T-helper 1 cell treated with Interleukin-12 subunit alpha and Interleukin-12 subunit beta and Interleukin-4 antibody, amounts not matched to agents 30 μg/mL and 1 μg/mL, for 36 hours (primary cell): ENCODE data around the gene COQ7.

ENCODE experiments used
- H3K27ac Mint-ChIP-seq: one replicate; pipeline ENCODE4 v1.8.0; 2021; ENCODE audit warnings: mild to moderate bottlenecking, mixed read lengths
- H3K27me3 Mint-ChIP-seq: one replicate; pipeline ENCODE4 v1.8.0; 2021; ENCODE audit warnings: low read depth, mixed read lengths
- H3K36me3 Mint-ChIP-seq: one replicate; pipeline ENCODE4 v1.8.0; 2021; ENCODE audit warnings: low read depth, mixed read lengths
- H3K4me1 Mint-ChIP-seq: one replicate; pipeline ENCODE4 v1.8.0; 2021; ENCODE audit warnings: low read depth, mixed read lengths
- H3K4me3 Mint-ChIP-seq: one replicate; pipeline ENCODE4 v1.8.0; 2021; ENCODE audit warnings: mild to moderate bottlenecking, moderate library complexity, mixed read lengths
- H3K9me3 Mint-ChIP-seq: one replicate; pipeline ENCODE4 v1.8.0; 2021; ENCODE audit warnings: mixed read lengths

COQ7 gene

DNA sequence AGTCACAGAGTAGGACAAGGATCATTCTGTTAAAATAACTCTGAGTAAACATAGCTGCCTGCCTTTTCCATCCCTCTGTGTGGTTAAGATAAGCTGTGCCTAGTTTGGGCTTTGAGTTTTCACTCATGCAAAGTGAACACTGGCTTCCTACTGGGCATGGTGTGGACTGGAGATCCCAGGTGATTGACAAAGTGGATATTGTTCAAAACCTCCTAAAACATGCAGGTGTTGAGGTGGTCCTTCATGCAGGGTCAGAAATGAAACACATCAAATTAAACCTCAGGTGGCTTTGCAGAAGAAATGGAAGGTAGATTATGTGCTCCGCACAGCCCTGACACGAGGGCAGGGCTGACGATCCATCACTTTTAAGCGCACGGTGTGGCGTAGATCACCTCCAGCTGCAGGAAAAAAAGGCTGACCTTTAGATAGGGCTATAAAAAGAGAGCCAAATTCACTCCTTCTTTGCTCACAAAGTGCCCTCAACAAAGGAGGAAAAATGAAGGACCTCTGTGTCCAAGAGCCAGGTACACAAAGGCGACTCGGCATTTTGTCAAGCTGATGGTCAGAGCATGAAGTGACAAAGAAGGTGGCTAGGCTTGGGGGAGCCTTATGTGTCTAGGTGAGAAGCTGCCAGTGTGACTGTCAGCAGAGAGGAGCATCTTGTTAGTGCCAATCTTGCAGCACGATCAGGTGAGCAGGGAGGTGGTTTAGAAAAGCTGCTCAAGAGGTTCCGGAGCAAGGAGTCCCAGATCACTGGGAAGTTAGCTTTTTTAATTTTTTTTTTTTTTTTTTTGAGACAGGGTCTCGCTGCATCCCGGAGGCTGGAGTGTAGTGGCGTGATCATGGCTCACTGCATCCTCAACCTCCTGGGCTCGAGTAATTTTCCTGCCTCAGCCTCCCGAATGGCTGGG is 26.5 kb downstream of the COQ7 start:
- Mint-ChIP-seq H3K36me3 (peaks cover 1% of the 10 kb centered on the region), H3K4me3 (no peak overlapping the region), H3K4me1 (peaks cover 4% of the 10 kb centered on the region), H3K27ac (no peak overlapping the region), H3K9me3 (peaks cover 31% of the 10 kb centered on the region), H3K27me3 (no peaks in the 10 kb centered on the region)

DNA sequence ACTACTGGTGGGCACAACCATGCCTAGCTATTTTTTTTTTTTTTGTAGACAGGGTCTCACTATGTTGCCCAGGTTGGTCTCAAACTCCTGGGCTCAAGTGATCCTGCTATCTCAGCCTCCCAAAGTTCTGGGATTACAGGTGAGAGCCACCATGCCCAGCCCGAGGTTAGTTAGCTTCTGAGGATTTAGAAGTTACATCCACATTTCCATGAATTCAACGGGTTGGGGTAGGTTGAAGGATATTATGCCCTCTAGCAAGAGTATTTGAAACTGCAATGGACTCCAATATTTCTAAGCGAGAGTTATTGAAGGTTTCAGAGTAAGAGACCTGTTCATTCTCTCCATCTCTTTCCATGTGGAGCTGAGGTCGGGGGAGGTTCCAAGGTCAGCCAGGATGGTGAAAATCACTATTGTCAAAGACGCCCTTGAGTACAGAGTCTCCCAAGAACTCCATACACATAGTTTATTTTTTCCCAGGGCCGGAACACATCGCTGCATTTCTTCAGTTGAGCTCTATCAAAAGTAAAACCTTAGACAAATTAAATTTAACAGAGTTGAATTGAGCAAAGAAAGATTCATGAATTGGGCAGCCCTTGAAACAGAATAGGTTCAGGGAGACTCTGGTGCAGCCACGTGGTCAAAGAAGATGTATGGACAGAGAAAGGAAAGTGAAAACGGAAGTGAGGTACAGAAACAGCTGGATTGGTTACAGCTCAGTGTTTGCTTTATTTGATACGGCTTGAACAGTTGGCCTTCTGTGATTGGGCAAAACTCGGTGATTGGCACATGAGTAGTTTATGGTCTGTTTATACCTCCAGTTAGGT is 27.3 kb downstream of the COQ7 start:
- Mint-ChIP-seq H3K27ac (no peak overlapping the region), H3K4me3 (no peak overlapping the region), H3K36me3 (peaks cover 1% of the 10 kb centered on the region), H3K27me3 (no peaks in the 10 kb centered on the region), H3K9me3 (peaks cover 31% of the 10 kb centered on the region), H3K4me1 (peaks cover 4% of the 10 kb centered on the region)

DNA sequence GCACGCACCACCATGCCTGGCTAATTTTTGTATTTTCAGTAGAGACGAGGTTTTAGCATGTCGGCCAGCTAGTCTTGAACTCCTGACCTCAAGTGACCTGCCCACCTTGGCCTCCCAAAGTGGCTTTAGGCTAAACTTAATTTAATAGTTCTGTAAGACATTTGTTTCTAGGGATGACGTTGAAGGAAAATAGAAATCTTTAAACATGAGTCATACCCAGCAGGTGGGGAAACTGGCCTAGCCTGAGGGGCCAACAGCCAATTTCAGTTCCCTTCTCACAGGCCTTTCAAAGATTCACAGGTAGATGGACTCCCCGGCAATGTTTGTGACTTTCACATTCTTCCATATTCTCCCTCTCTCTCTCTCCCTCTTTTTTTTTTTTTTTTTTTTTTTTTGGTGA is 28.2 kb downstream of the COQ7 start:
- no peak overlapping the region for H3K4me3 Mint-ChIP-seq
- no peak overlapping the region for H3K27ac Mint-ChIP-seq
- peaks cover 4% of the 10 kb centered on the region for H3K4me1 Mint-ChIP-seq
- H3K9me3 Mint-ChIP-seq, result peaks cover 31% of the 10 kb centered on the region
- H3K36me3 Mint-ChIP-seq, result peaks cover 1% of the 10 kb centered on the region
- no peaks in the 10 kb centered on the region for H3K27me3 Mint-ChIP-seq

DNA sequence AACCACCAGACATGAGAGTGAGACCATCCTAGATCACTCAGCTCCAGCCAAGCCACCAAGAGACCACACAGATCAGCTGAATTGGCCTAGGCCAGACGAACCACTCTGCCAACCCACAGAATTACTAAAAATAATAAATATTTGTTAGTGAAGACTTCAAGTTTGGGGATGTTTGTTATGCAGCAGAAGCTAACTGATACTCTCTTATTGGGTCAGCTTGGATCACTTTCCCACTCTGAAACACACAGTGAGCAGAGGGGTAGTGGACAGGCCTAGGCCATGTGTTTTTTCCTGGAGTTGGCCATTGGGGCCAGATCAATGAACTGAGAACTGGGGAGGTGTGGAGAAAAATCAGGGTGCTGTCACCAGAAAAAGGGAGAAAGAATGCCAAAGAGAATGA is 30.8 kb downstream of the COQ7 start:
- peaks cover 6% of the 10 kb centered on the region for H3K27me3 Mint-ChIP-seq
- peaks cover 13% of the 10 kb centered on the region for H3K9me3 Mint-ChIP-seq
- H3K4me1 Mint-ChIP-seq, result peaks cover 4% of the 10 kb centered on the region
- H3K36me3 Mint-ChIP-seq, result no peaks in the 10 kb centered on the region
- H3K27ac Mint-ChIP-seq, result no peak overlapping the region
- no peak overlapping the region for H3K4me3 Mint-ChIP-seq

DNA sequence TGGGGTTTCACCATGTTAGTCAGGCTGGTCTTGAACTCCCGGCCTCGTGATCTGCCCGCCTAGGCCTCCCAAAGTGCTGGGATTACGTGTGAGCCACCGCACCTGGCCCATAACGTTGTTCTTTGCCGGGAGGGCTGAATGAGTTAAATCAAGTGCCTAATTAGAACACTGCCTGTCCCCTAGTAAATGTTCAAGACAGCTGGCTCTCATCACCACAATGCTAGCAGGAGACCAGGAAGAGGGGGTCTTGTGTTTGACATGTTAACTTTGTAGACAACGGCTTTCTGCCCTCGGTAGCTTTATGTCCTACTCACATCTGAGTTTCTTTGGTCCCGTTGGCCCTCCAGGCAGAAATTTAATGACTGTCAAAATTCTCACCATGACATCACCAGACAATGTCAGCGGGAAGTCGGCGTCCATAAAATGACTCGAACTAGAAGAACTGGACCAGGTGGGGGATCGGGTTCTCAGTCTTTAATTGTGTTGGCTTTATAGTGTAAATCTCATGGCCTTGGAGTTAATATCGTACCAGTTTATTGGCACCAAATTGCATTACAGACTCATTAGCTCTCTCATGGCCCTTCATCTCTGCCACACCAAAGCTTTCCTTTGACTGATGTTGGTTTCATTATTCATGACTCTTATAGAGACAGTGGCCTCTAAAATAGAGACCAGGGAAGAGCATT is 34.9 kb downstream of the COQ7 start:
- H3K36me3 Mint-ChIP-seq, result no peaks in the 10 kb centered on the region
- H3K4me1 Mint-ChIP-seq, result no peaks in the 10 kb centered on the region
- H3K27me3 Mint-ChIP-seq, result peaks cover 6% of the 10 kb centered on the region
- H3K4me3 Mint-ChIP-seq, result no peak overlapping the region
- peaks cover 8% of the 10 kb centered on the region for H3K9me3 Mint-ChIP-seq
- H3K27ac Mint-ChIP-seq, result no peak overlapping the region

DNA sequence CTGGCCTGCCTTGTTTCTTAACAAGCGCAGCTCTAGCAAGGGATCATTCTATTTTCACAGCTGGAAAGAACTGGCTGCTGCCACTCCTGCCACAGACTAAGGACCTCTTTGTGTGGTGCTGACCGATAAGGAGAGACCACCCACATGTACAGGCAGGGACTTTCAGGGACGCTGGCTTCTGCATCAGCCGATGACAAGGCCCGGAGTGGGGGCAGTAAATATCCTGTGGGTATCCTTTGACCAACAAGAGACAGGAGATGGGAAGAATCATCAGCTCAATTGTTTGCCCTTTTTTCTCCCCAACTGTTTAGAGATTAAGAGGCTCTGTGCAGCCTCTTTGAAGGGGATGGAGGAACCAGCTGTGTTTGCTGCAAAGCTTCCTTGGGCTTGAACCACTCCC is 37.2 kb downstream of the COQ7 start:
- Mint-ChIP-seq H3K27ac (no peak overlapping the region), H3K9me3 (no peaks in the 10 kb centered on the region), H3K27me3 (peaks cover 6% of the 10 kb centered on the region), H3K4me3 (no peak overlapping the region), H3K36me3 (no peaks in the 10 kb centered on the region), H3K4me1 (no peaks in the 10 kb centered on the region)

DNA sequence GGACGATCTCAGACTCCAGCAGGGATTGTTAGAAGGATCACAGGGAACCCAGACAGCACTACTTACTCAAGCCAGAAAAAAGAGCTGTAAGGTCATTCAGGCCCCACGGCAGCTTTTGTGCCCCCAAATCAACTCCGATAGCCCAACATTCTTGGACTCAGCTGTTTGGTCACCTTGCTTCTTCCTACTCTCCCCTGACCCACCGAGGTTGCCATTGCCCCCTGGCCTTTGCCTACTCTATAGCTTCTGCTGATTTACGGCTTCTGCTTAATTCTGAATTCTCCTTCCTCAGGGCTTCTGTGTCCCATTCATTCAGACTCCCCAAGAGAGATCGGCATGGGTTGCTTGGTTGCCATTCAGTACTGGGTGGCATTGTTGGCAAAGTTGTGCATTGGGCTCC is 37.7 kb downstream of the COQ7 start:
- H3K36me3 Mint-ChIP-seq, result no peaks in the 10 kb centered on the region
- no peak overlapping the region for H3K4me3 Mint-ChIP-seq
- peaks cover 6% of the 10 kb centered on the region for H3K27me3 Mint-ChIP-seq

DNA sequence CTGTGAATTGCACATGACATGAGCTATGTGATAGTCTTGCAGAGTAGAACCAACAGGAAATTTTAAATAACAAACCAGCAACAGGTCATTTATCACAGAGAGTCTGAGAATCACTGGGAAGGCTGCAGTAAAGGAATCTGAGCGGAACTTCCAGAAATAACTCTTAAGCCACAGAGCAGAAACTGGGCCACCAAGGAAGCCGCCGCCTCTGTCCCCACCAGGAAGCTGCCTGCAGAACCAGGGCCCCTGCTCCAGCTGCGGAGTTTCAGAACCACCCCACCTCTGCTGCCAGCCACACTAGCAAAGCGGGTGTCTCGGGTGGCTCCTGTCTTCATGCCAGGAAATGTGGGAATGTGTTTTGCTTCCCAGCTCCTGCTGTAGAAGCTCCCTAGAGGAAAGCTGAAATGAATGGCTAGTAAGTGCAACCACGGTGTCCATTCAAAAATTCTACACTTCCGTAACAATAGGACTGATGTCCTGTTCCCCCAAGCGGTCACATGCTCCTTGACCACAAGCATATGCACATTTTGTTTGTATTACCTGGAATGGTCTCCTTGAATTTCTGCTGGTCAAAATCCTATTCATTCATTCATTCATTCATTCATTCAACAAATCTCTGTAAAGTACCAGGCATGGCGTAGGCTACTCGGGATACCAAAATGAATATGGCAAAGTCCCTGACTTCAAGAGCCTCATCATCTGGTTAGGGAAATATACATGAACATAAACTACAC is 38.6 kb downstream of the COQ7 start:
- no peaks in the 10 kb centered on the region for H3K9me3 Mint-ChIP-seq
- H3K27ac Mint-ChIP-seq, result no peak overlapping the region
- no peak overlapping the region for H3K4me3 Mint-ChIP-seq
- no peaks in the 10 kb centered on the region for H3K36me3 Mint-ChIP-seq
- H3K27me3 Mint-ChIP-seq, result peaks cover 4% of the 10 kb centered on the region
- no peaks in the 10 kb centered on the region for H3K4me1 Mint-ChIP-seq

More for the DNA sequence above, 37.7 kb downstream of the COQ7 start:
- Mint-ChIP-seq H3K4me1 (no peaks in the 10 kb centered on the region), H3K9me3 (no peaks in the 10 kb centered on the region), H3K27ac (no peak overlapping the region)

DNA sequence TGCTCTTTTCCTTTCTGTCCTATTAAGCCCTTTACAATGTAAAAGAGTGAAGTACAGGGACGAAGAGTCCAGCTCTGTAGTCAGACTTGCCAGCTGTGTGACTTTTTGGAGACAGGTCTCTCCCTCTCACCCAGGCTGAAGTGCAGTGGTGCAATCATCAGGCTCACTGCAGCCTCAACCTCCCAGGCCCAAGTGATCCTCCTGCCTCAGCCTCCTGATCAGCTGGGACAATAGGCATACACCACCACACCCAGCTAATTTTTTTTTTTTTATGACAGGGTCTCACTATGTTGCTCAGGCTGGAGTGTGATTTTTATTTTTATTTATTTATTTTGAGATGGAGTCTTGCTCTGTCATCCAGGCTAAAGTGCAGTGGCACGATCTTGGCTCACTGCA is 39.2 kb downstream of the COQ7 start:
- Mint-ChIP-seq H3K27me3 (peaks cover 3% of the 10 kb centered on the region), H3K4me1 (no peaks in the 10 kb centered on the region), H3K4me3 (no peak overlapping the region), H3K9me3 (no peaks in the 10 kb centered on the region), H3K27ac (no peak overlapping the region), H3K36me3 (no peaks in the 10 kb centered on the region)

DNA sequence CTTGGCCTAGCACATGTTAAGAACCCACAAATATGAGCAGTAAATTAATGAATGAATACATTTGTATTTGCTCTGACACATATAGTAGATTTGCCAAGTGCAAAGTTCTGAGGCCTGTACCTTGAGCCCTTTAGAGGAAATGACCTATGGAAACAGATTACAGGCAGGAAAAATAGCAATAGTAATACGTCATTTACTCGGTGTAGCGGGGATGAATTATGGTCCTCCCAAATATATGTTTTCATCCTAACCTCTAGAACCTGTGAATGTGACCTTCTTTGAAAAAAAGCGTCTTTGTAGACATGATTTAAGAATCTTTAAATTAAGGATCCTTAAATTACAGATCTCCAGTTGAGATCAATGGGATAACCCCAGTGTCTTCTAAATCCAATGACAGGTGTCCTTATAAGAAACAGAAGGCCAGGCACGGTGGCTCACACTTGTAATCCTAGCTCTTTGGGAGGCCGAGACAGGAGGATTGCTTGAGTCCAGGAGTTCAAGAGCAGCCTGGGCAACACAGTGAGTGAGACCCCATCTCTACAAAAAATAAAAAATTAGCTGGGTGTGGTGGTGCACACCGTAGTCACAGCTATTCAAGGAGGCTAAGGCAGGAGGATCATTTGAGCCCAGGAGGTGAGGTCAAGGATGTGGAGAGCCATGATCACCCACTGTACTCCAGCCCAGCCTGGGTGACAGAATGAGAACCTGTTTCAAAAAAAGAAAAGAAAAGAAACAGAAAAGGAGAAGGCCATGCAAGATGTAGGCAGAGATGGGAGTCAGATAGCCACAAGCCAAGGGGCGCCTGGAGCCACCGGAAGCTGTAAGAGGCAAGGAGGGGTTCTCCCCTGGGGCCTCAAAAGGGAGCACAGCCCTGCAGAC is 41.2 kb downstream of the COQ7 start:
- Mint-ChIP-seq H3K4me1 (peaks cover 5% of the 10 kb centered on the region), H3K27ac (no peak overlapping the region), H3K27me3 (peaks cover 18% of the 10 kb centered on the region), H3K4me3 (no peak overlapping the region), H3K9me3 (no peaks in the 10 kb centered on the region), H3K36me3 (no peaks in the 10 kb centered on the region)

DNA sequence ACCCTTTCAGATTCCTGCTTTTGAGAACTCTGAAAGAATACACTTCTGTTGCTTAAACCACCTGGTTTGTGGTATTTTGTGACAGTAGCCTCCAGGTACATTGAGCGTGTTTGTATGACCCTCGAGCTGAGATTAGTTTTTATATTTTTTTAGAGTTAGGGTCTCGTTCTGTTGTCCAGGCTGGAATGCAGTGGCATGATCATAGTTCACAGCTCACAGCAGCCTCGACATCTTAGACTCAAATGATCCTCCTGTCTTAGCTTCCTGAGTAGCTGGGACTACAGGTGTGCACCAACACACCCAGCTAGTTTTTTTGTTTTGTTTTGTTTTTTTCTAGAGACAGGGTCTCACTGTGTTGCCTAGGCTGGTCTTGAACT is 41.9 kb downstream of the COQ7 start:
- Mint-ChIP-seq H3K4me3 (no peak overlapping the region), H3K27ac (no peak overlapping the region), H3K27me3 (peaks cover 18% of the 10 kb centered on the region)

DNA sequence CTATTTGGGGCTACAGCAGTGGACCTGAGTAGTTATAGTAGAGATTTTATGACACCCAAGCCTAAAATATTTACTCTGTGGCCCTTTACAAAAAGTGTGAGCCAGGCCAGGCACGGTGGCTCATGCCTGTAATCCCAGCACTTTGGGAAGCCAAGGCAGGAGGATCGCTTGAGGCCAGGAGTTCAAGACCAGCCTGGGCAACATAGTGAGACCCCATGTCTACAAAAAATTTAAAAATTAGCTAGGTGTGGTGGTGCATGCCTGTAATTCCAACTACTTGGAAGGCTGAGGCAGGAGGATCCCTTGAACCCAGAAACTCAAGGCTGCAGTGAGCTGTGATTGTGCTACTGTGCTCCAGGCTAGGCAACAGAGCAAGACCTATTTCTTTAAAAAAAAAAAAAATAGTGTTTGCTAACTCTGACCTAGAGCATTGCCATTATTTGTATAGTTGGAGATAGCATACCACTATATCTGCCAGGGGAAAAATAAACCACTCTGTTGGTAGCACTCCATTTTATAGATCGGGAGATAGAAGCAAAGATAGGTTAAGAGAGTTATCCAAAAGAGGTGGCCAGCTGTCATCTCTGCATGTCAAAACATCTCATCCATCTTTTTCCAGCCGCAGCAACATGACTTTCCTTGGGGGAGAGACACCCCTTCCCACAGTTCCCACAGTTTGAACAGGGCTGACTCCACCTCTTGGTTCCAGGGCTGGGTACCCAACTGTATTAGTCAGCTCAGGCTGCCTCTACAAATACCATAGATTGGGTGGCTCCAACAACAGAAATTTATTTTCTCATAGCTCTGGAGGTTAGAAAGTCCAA is 43.3 kb downstream of the COQ7 start:
- no peak overlapping the region for H3K27ac Mint-ChIP-seq
- H3K9me3 Mint-ChIP-seq, result no peaks in the 10 kb centered on the region
- no peak overlapping the region for H3K4me3 Mint-ChIP-seq
- H3K36me3 Mint-ChIP-seq, result no peaks in the 10 kb centered on the region
- peaks cover 18% of the 10 kb centered on the region for H3K27me3 Mint-ChIP-seq
- peaks cover 5% of the 10 kb centered on the region for H3K4me1 Mint-ChIP-seq

More for the DNA sequence above, 41.9 kb downstream of the COQ7 start:
- Mint-ChIP-seq H3K36me3 (no peaks in the 10 kb centered on the region), H3K9me3 (no peaks in the 10 kb centered on the region), H3K4me1 (peaks cover 5% of the 10 kb centered on the region)

DNA sequence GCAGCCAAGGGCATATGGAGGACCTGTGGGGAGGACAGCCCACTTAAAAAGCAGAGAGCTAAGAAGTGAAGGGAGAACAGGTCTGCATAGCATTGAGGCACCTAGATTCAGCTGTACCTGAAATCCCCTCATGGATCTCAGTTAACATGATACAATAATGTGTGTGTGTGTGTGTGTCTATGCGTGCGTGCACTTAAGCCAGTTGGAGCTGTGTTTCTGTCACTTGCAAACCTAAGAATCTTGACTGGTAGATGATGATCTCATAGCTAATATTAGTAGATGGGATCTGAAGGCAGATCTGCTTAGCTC is 44.6 kb downstream of the COQ7 start:
- Mint-ChIP-seq H3K27ac (no peak overlapping the region), H3K4me1 (peaks cover 13% of the 10 kb centered on the region), H3K4me3 (no peak overlapping the region), H3K36me3 (no peaks in the 10 kb centered on the region), H3K27me3 (peaks cover 18% of the 10 kb centered on the region), H3K9me3 (no peaks in the 10 kb centered on the region)
